GM18861 (cell line): ENCODE results near the gene RAB42.
"Not testable (repeated sequence)": the region's sequence is repeated elsewhere in the genome, so short reads cannot be mapped to it uniquely, and the experiment has no call there.

Source experiments
- ATAC-seq: cut with Tn5 transposase; IDR thresholded peaks from one replicate; pipeline ENCODE4 v1.9.1; 2021; ENCODE audit not compliant: unreplicated experiment

RAB42 gene

GRCh38 chr1:28591708-28592320, at the start of gene RAB42:
Gene RAB42 (plus strand): TSS chr1:28592265. CDS start chr1:28592512, 247 bp downstream.
- ATAC-seq: peak; percentile 31

- ATAC-seq: no peak
These were observed 46.8 kb upstream of the RAB42 start for GRCh38 chr1:28545246-28545628.

- ATAC-seq: no peak
These were observed 43.7 kb upstream of the RAB42 start for GRCh38 chr1:28548318-28548717.

GRCh38 chr1:28551381-28551780, 40.7 kb upstream of the RAB42 start:
- no peak for ATAC-seq

GRCh38 chr1:28552758-28553663, 39.1 kb upstream of the RAB42 start, which contains the start of gene TRNAU1AP:
Gene TRNAU1AP (plus strand): TSS chr1:28553085. CDS start chr1:28553111, 26 bp downstream.
- peak; percentile 89 for ATAC-seq

- ATAC-seq: no peak
These were observed 31.2 kb upstream of the RAB42 start for GRCh38 chr1:28560886-28561285.

- ATAC-seq: no peak
These were observed 27.8 kb upstream of the RAB42 start for GRCh38 chr1:28564310-28564709.

- ATAC-seq: no peak
These were observed 27.0 kb upstream of the RAB42 start for GRCh38 chr1:28565040-28565439.

GRCh38 chr1:28565726-28566125, 26.3 kb upstream of the RAB42 start:
- no peak for ATAC-seq

- ATAC-seq: no peak
These were observed 25.1 kb upstream of the RAB42 start for GRCh38 chr1:28566931-28567330.

GRCh38 chr1:28571911-28572310, 20.2 kb upstream of the RAB42 start:
- ATAC-seq: no peak

GRCh38 chr1:28572891-28573290, 19.2 kb upstream of the RAB42 start:
- ATAC-seq: not testable (repeated sequence)

GRCh38 chr1:28573564-28573963, 18.5 kb upstream of the RAB42 start:
- ATAC-seq: no peak

- no peak for ATAC-seq
These were observed 14.9 kb upstream of the RAB42 start for GRCh38 chr1:28577052-28577678.

GRCh38 chr1:28577738-28578536, 14.1 kb upstream of the RAB42 start:
- no peak for ATAC-seq

- no peak for ATAC-seq
These were observed 13.3 kb upstream of the RAB42 start for GRCh38 chr1:28578696-28579218.

GRCh38 chr1:28579401-28579800, 12.7 kb upstream of the RAB42 start:
- ATAC-seq: no peak

GRCh38 chr1:28580722-28581530, 11.1 kb upstream of the RAB42 start:
- peak; percentile 3 for ATAC-seq

GRCh38 chr1:28581531-28582247, 10.4 kb upstream of the RAB42 start:
- peak; percentile 73 for ATAC-seq
